OCI-LY1 (cell line): ENCODE results near the gene EXD2.

Experiments used
- EZH2 ChIP-seq: fragments of 200-600 bp; sonication (generic), shearing (Covaris generic); IDR thresholded peaks from 2 replicates; pipeline ENCODE4 v1.8.0; 2017; ENCODE audit warnings: borderline replicate concordance, mixed run types, mild to moderate bottlenecking, antibody characterized with exemption, low read length, moderate library complexity, mixed read lengths
- TF ChIP-seq, protein P1 (sequence below): fragments of 200-600 bp; sonication (generic), shearing (Covaris generic); IDR thresholded peaks from 2 replicates; pipeline ENCODE4 v1.5.1; 2017; ENCODE audit warnings: mild to moderate bottlenecking, antibody characterized with exemption, low read length, moderate library complexity, mixed read lengths

DNA sequence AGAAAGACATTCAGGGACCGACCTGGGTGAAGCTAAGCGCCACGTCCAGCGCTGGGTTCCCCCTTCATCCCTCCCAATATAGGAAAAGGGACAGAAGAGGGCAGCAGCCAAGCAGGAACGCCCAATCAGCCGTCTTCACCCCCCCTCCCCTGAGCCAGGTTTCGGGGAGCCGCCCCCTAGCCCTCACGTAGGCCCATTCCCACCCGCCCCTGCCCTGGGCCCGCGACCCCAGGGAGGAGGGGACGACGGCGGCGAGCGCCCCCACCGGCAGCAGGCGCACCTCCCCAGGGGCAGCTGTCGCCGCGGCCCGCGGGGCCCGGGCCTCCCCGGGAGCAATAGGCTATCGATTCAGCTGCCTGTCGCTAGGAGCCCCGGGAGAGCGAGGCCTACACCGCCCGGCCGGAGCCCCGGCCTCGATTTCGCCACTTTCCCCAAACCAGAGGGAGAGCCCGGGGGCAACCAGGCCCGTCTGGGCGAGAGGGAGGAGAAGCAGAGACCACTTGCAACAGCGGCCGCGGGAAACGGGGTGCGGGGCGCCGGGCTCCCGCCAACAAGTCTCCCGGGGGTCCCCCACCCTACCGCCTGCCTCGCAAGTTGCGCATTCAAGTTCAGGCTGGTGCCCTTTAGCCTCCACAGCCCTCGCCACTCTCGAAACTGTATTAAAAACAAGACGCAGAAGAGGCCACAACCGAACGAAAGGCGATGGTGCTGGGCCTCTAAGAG, 39.7 kb upstream of the EXD2 start:
- TF ChIP-seq, protein P1, sequence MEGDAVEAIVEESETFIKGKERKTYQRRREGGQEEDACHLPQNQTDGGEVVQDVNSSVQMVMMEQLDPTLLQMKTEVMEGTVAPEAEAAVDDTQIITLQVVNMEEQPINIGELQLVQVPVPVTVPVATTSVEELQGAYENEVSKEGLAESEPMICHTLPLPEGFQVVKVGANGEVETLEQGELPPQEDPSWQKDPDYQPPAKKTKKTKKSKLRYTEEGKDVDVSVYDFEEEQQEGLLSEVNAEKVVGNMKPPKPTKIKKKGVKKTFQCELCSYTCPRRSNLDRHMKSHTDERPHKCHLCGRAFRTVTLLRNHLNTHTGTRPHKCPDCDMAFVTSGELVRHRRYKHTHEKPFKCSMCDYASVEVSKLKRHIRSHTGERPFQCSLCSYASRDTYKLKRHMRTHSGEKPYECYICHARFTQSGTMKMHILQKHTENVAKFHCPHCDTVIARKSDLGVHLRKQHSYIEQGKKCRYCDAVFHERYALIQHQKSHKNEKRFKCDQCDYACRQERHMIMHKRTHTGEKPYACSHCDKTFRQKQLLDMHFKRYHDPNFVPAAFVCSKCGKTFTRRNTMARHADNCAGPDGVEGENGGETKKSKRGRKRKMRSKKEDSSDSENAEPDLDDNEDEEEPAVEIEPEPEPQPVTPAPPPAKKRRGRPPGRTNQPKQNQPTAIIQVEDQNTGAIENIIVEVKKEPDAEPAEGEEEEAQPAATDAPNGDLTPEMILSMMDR = peak; percentile 46
- no peak for TF ChIP-seq EZH2
